Measurements from ENCODE around the gene ZNF408. TPM values are rescaled to one million over a fixed set of nuclear protein-coding genes. Genes with fewer than 3 reads are reported as not detected.
"Not testable (repeated sequence)": the region's sequence is repeated elsewhere in the genome, so short reads cannot be mapped to it uniquely, and the experiment has no call there.

ZNF408 gene
- total RNA-seq, 2 experiments from 2014 or later = 7.3 to 7.6 TPM

DNA sequence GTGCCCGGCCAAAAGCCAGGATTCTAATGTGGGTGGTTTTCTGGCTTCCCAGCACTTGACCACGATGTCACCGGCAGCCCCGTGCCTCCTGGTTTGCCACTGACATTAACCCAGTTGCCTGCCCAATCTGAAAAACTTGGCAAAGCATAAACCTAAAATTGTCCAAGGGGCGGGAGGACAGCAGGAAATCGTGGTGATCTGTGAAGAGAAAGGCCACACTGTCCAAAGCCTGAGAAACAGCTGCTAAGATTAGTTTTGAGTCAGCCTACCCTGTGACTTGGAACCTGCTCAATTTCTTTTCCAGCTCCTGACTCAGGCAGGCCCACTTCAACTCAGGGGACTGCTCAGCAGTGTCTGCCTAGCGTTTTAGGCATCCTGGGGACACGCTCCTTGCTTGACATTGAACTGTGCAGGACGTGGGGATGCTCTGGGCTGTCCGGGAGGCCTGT lies 10.0 kb downstream of the ZNF408 start:
- CTCF ChIA-PET = no interaction called here
- Mint-ChIP-seq H3K27me3 (ENCODE audit: low read depth) (no peaks in the 10 kb centered on the region), H3K27ac (no peak overlapping the region), H3K9me3 (no peaks in the 10 kb centered on the region), H3K4me1 (ENCODE audit: low read depth) (no peaks in the 10 kb centered on the region), H3K4me3 (no peak overlapping the region), H3K36me3 (ENCODE audit: low read depth) (no peaks in the 10 kb centered on the region)
- intact Hi-C loops (cut with micrococcal nuclease) = no loop called here
- no peak for DNase-seq

DNA sequence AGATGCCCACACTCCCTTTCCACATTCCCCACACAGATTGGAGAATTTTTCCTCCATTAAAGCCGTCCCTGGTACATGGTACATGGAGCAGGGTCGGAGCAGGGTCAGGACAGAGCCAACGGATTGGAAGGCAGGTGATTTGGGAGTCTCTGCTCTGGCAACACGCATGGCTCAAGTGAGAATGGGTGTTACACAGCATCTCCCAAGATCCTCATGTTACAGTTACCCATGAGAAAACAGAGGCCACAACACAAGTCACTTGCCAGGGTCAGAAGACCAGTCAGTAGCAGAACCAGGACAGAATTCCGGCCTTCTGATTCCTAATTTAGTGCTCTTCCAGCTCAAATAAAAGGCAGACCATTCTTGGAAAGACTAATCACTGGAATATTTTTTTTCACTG lies 10.5 kb downstream of the ZNF408 start:
- CTCF ChIA-PET = no interaction called here
- Mint-ChIP-seq H3K9me3 (no peaks in the 10 kb centered on the region), H3K36me3 (ENCODE audit: low read depth) (no peaks in the 10 kb centered on the region), H3K27ac (no peak overlapping the region), H3K4me3 (no peak overlapping the region), H3K4me1 (ENCODE audit: low read depth) (no peaks in the 10 kb centered on the region), H3K27me3 (ENCODE audit: low read depth) (no peaks in the 10 kb centered on the region)
- intact Hi-C loops (cut with micrococcal nuclease) = no loop called here
- no peak for DNase-seq

DNA sequence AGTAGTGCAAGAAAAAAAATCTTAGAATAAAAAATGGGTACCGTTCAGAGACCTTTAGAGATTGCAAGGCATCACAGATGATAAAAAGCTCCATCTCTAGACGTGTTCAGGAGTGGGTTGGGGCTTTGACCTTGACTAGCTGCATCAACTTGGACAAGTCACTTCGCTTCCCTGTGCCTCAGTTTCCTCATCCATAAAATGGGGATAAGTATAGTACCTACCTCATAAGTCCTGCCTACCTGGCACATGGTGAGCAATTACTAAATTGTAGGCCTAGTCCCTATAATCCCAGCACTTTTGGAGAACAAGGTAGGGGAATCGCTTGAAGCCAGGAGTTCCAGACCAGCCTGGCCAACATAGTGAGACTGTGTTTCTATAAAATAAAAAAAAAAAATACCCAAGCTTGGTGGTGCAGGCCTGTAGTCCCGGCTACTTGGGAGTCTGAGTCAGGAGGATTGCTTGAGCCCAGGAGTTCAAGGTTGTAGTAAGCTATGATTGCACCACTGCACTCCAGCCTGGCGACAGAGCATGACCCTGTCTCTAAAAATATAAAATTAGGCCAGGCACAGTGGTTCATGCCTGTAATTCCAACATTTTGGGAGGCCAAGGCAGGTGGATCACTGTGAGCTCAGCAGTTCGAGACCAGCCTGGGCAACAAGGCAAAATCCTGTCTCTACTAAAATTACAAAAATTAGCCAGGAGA lies 12.2 kb downstream of the ZNF408 start:
- Mint-ChIP-seq H3K4me3 (no peak overlapping the region), H3K4me1 (ENCODE audit: low read depth) (peaks cover under 1% of the 10 kb centered on the region), H3K27me3 (ENCODE audit: low read depth) (no peaks in the 10 kb centered on the region), H3K9me3 (no peaks in the 10 kb centered on the region), H3K27ac (no peak overlapping the region), H3K36me3 (ENCODE audit: low read depth) (no peaks in the 10 kb centered on the region)
- intact Hi-C loops (cut with micrococcal nuclease) = no loop called here
- no peak for DNase-seq
- CTCF ChIA-PET = interaction anchor here (0.6 kb wide), 1 partner anchor 290 kb away, joined by 3 read pairs; no protein-coding TSS in a partner anchor

DNA sequence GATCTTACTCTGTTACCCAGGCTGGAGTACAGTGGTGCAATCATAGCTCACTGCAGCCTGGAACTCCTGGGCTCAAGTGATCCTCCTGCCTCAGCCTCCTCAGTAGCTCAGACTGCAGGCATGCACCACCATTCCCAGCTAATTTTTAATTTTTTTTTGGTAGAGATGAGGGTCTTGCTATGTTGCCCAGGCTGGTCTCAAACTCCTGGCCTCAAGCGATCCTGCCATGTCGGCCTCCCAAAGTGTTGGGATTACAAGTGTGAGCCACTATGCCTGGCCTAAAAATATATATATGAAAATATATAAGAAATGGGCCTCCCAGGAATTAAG lies 17.0 kb downstream of the ZNF408 start:
- intact Hi-C loops (cut with micrococcal nuclease); H3K4me1 Mint-ChIP-seq (ENCODE audit: low read depth): not testable (repeated sequence)
- CTCF ChIA-PET = interaction anchor here (0.7 kb wide), 1 partner anchor 394 kb away, joined by 4 read pairs; no protein-coding TSS in a partner anchor

GRCh38 chr11:46718155-46719019 lies 17.6 kb downstream of the ZNF408 start:
- intact Hi-C loops (cut with micrococcal nuclease) = no loop called here
- CTCF ChIA-PET = no interaction called here
- Mint-ChIP-seq H3K36me3 (ENCODE audit: low read depth) (no peaks in the 10 kb centered on the region), H3K4me3 (no peak overlapping the region), H3K9me3 (no peaks in the 10 kb centered on the region), H3K27me3 (ENCODE audit: low read depth) (no peaks in the 10 kb centered on the region), H3K4me1 (ENCODE audit: low read depth) (peaks cover 3% of the 10 kb centered on the region), H3K27ac (no peak overlapping the region)
- DNase-seq = no peak

More for the DNA sequence above, 17.0 kb downstream of the ZNF408 start:
- H3K9me3 Mint-ChIP-seq; H3K27me3 Mint-ChIP-seq (ENCODE audit: low read depth); H3K4me3 Mint-ChIP-seq; H3K27ac Mint-ChIP-seq; DNase-seq; H3K36me3 Mint-ChIP-seq (ENCODE audit: low read depth): not testable (repeated sequence)

DNA sequence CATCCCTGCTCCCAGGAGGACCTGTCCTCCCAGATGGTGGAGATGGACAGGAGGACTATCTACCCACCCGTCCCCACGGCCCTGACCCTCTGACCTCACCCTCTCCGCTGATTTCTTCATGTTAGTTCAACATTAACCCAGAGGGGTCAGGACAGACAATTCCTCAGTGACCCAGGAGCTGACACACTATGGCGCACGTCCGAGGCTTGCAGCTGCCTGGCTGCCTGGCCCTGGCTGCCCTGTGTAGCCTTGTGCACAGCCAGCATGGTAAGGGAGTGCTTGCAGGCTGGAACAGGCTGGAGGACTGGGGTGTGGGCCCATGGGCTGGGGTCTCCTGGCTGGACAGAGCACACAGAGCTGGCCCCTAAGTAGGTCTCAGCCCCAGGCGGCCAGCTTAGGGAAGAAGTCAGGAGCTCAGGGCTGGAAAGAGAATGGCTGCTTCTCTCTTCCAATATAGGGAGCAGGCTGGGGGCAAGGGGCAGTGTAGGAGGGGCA lies 18.3 kb downstream of the ZNF408 start, which contains the start of gene F2:
Gene F2 (plus strand): TSS at position 166 of the 495 bp plus-strand sequence. CDS start 23 bp downstream, at position 189.
- DNase-seq = no peak
- Mint-ChIP-seq H3K4me3 (no peak within 1 kb of the TSS), H3K27ac (no peak within 1 kb of the TSS), H3K4me1 (ENCODE audit: low read depth) (peaks cover 3% of the 10 kb centered on the region), H3K36me3 (ENCODE audit: low read depth) (no peaks in the 10 kb centered on the region), H3K9me3 (no peaks in the 10 kb centered on the region), H3K27me3 (ENCODE audit: low read depth) (no peaks in the 10 kb centered on the region)
- CTCF ChIA-PET = no interaction called here
- intact Hi-C loops (cut with micrococcal nuclease) = no loop called here

GRCh38 chr11:46719543-46720218 lies 18.9 kb downstream of the ZNF408 start:
- CTCF ChIA-PET = interaction anchor here (0.6 kb wide), 1 partner anchor 79 kb away, joined by 3 read pairs; no protein-coding TSS in a partner anchor
- no peaks in the 10 kb centered on the region for H3K9me3 Mint-ChIP-seq
- H3K4me1 Mint-ChIP-seq (ENCODE audit: low read depth) = peaks cover 3% of the 10 kb centered on the region
- intact Hi-C loops (cut with micrococcal nuclease) = no loop called here
- no peak overlapping the region for H3K27ac Mint-ChIP-seq
- no peak for DNase-seq
- no peak overlapping the region for H3K4me3 Mint-ChIP-seq
- no peaks in the 10 kb centered on the region for H3K27me3 Mint-ChIP-seq (ENCODE audit: low read depth)
- H3K36me3 Mint-ChIP-seq (ENCODE audit: low read depth) = no peaks in the 10 kb centered on the region

DNA sequence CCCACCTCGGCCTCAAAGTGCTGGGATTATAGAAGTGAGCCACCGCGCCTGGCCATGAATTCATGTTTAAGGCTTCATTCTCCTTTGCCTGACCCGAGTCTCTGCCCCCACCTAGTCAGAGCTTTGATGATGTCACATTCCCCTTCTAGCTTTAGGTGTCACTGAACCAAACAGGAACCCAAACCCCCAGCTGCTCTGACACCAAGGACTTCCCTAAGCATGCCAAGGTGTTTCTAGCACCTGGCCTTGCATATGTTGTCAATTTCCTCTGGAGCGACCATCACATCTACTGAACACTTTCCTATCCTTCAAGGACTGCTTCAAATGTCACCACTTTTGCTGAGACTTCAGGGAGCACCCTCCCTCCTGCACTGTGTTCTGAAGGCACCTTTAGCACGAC lies 20.5 kb downstream of the ZNF408 start:
- no peak overlapping the region for H3K27ac Mint-ChIP-seq
- intact Hi-C loops (cut with micrococcal nuclease) = no loop called here
- no peak overlapping the region for H3K4me3 Mint-ChIP-seq
- H3K36me3 Mint-ChIP-seq (ENCODE audit: low read depth) = no peaks in the 10 kb centered on the region
- H3K27me3 Mint-ChIP-seq (ENCODE audit: low read depth) = no peaks in the 10 kb centered on the region
- H3K4me1 Mint-ChIP-seq (ENCODE audit: low read depth) = peaks cover 3% of the 10 kb centered on the region
- no peaks in the 10 kb centered on the region for H3K9me3 Mint-ChIP-seq
- CTCF ChIA-PET = no interaction called here
- no peak for DNase-seq

GRCh38 chr11:46722566-46723358 lies 21.9 kb downstream of the ZNF408 start:
- Mint-ChIP-seq H3K9me3 (no peaks in the 10 kb centered on the region), H3K27ac (no peak overlapping the region), H3K4me3 (no peak overlapping the region), H3K4me1 (ENCODE audit: low read depth) (peaks cover 3% of the 10 kb centered on the region), H3K27me3 (ENCODE audit: low read depth) (no peaks in the 10 kb centered on the region), H3K36me3 (ENCODE audit: low read depth) (no peaks in the 10 kb centered on the region)
- intact Hi-C loops (cut with micrococcal nuclease) = no loop called here
- DNase-seq = no peak
- CTCF ChIA-PET = no interaction called here

- Mint-ChIP-seq H3K9me3 (no peaks in the 10 kb centered on the region), H3K27ac (no peak overlapping the region), H3K36me3 (ENCODE audit: low read depth) (no peaks in the 10 kb centered on the region), H3K4me1 (ENCODE audit: low read depth) (no peaks in the 10 kb centered on the region), H3K4me3 (no peak overlapping the region), H3K27me3 (ENCODE audit: low read depth) (no peaks in the 10 kb centered on the region)
- no peak for DNase-seq
- CTCF ChIA-PET = no interaction called here
- intact Hi-C loops (cut with micrococcal nuclease) = no loop called here
These were observed 22.5 kb downstream of the ZNF408 start for GRCh38 chr11:46723359-46723680.

GRCh38 chr11:46724088-46724487 lies 23.3 kb downstream of the ZNF408 start:
- no peaks in the 10 kb centered on the region for H3K27me3 Mint-ChIP-seq (ENCODE audit: low read depth)
- no peak for DNase-seq
- no peaks in the 10 kb centered on the region for H3K36me3 Mint-ChIP-seq (ENCODE audit: low read depth)
- no peak overlapping the region for H3K4me3 Mint-ChIP-seq
- H3K27ac Mint-ChIP-seq = no peak overlapping the region
- H3K9me3 Mint-ChIP-seq = no peaks in the 10 kb centered on the region
- intact Hi-C loops (cut with micrococcal nuclease) = no loop called here
- CTCF ChIA-PET = no interaction called here
- H3K4me1 Mint-ChIP-seq (ENCODE audit: low read depth) = no peaks in the 10 kb centered on the region
